Esophagus squamous epithelium (tissue), 4 donors: ENCODE measurements around the gene AGFG2.

Source experiments
- CTCF ChIP-seq, 6 experiments: fragments of 450-650 bp in 4 of 6; fragments of 200-600 bp in 2 of 6; sonication (generic) in 2 of 6; IDR thresholded peaks; one replicate each; pipeline ENCODE4 v1.5.1; 2016 to 2019; ENCODE audit warnings: antibody characterized with exemption in 6 of 6, mild to moderate bottlenecking in 4 of 6, moderate library complexity in 4 of 6
- POLR2A ChIP-seq, 4 donors: fragments of 450-650 bp; IDR thresholded peaks; one replicate each; pipeline ENCODE4 v1.6.1; 2017; ENCODE audit warnings: antibody characterized with exemption in 4 of 4, mild to moderate bottlenecking in 4 of 4, moderate library complexity in 3 of 4

GRCh38 chr7:100582041-100582579 is 43.1 kb downstream of the AGFG2 start:
- TF ChIP-seq CTCF (IDR thresholded peaks at IDR 0.05) (no peak), POLR2A (IDR thresholded peaks at IDR 0.05) (no peak)
